Astrocyte (in vitro differentiated cells and primary cell): ENCODE measurements around the gene INPP4B. TPM values are rescaled to one million over a fixed set of nuclear protein-coding genes. Genes with fewer than 3 reads are reported as not detected.

ENCODE experiments used
- DNase-seq: peaks from one replicate; pipeline ENCODE4 v3.0.0-alpha.2; 2010; ENCODE audit warnings: low read depth
- FAIRE-seq: peaks from 2 replicates; lab custom pipeline; 2011; peaks lifted over from hg19 to GRCh38; lab: Jason Lieb, UNC
- H2AFZ ChIP-seq: 2 replicates; pipeline ENCODE4 v1.6.0; 2012; ENCODE audit warnings: low read depth, low read length, inconsistent platforms
- H3K27ac ChIP-seq: 2 replicates; pipeline ENCODE4 v1.5.1; 2011; ENCODE audit warnings: low read depth, low read length, inconsistent platforms
- H3K27me3 ChIP-seq: 2 replicates; pipeline ENCODE4 v1.6.0; 2011; ENCODE audit warnings: low read length, inconsistent platforms; ENCODE audit not compliant: insufficient read depth
- H3K36me3 ChIP-seq: 2 replicates; pipeline ENCODE4 v1.5.1; 2011; ENCODE audit warnings: low read length, inconsistent platforms; ENCODE audit not compliant: insufficient read depth
- H3K4me1 ChIP-seq: 2 replicates; pipeline ENCODE4 v1.5.1; 2011; ENCODE audit warnings: low read length, inconsistent platforms; ENCODE audit not compliant: insufficient read depth
- H3K4me2 ChIP-seq: 2 replicates; pipeline ENCODE4 v1.6.0; 2012; ENCODE audit warnings: low read length, inconsistent platforms
- H3K4me3 ChIP-seq: 2 replicates; pipeline ENCODE4 v1.5.1; 2011; ENCODE audit warnings: low read depth, mild to moderate bottlenecking, low read length, inconsistent platforms; ENCODE audit not compliant: insufficient read depth
- H3K79me2 ChIP-seq: 2 replicates; pipeline ENCODE4 v1.6.0; 2012; ENCODE audit warnings: mild to moderate bottlenecking, low read length, inconsistent platforms; ENCODE audit not compliant: insufficient read depth
- H3K9ac ChIP-seq: 2 replicates; pipeline ENCODE4 v1.6.0; 2012; ENCODE audit warnings: mild to moderate bottlenecking, low read length, inconsistent platforms
- H3K9me3 ChIP-seq: 2 replicates; pipeline ENCODE4 v1.5.1; 2012; ENCODE audit warnings: low read depth, mild to moderate bottlenecking, low read length, inconsistent platforms; ENCODE audit not compliant: insufficient read depth
- H4K20me1 ChIP-seq: 2 replicates; pipeline ENCODE4 v1.6.0; 2012; ENCODE audit warnings: low read length, inconsistent platforms; ENCODE audit not compliant: insufficient read depth
- H3K27ac Mint-ChIP-seq: one replicate; pipeline ENCODE4 v1.8.0; 2021; ENCODE audit warnings: mild to moderate bottlenecking, mixed read lengths; ENCODE audit not compliant: unreplicated experiment
- H3K27me3 Mint-ChIP-seq: one replicate; pipeline ENCODE4 v1.8.0; 2021; ENCODE audit warnings: low read depth, mixed read lengths; ENCODE audit not compliant: unreplicated experiment
- H3K36me3 Mint-ChIP-seq: one replicate; pipeline ENCODE4 v1.8.0; 2021; ENCODE audit warnings: low read depth, mixed read lengths; ENCODE audit not compliant: unreplicated experiment
- H3K4me1 Mint-ChIP-seq: one replicate; pipeline ENCODE4 v1.8.0; 2021; ENCODE audit warnings: low read depth, mixed read lengths; ENCODE audit not compliant: unreplicated experiment
- H3K4me3 Mint-ChIP-seq: one replicate; pipeline ENCODE4 v1.8.0; 2021; ENCODE audit warnings: mild to moderate bottlenecking, moderate library complexity, mixed read lengths; ENCODE audit not compliant: unreplicated experiment
- H3K9me3 Mint-ChIP-seq: one replicate; pipeline ENCODE4 v1.8.0; 2021; ENCODE audit warnings: mild to moderate bottlenecking, mixed read lengths; ENCODE audit not compliant: unreplicated experiment
- CTCF ChIP-seq: IDR thresholded peaks from 2 replicates; pipeline ENCODE4 v1.5.1; 2011; ENCODE audit warnings: low read depth, mild to moderate bottlenecking, inconsistent platforms, low read length, moderate library complexity; ENCODE audit not compliant: insufficient read depth
- EZH2 ChIP-seq: IDR thresholded peaks from 2 replicates; pipeline ENCODE4 v1.6.1; 2012; ENCODE audit warnings: mild to moderate bottlenecking, low read length, inconsistent platforms; ENCODE audit not compliant: insufficient read depth
- total RNA-seq: library from RNA; stranded (reverse); gene quantifications from 2 replicates; pipeline ENCODE4 v1.2.1, GENCODE V29; 2021

Gene INPP4B
- total RNA-seq, 1 donor from 2014 or later: 2.8 TPM

- H3K4me1 Mint-ChIP-seq: peaks cover 14% of the 10 kb centered on the region
- H3K27ac Mint-ChIP-seq: no peak overlapping the region
- H3K4me1 ChIP-seq: peaks cover 8% of the 10 kb centered on the region
- H3K9me3 Mint-ChIP-seq: no peaks in the 10 kb centered on the region
- FAIRE-seq (no peak), DNase-seq (no peak)
- H3K4me3 Mint-ChIP-seq: no peak overlapping the region
- no peak overlapping the region for H2AFZ ChIP-seq
- no peak overlapping the region for H3K4me3 ChIP-seq
- H3K36me3 Mint-ChIP-seq: peaks cover under 1% of the 10 kb centered on the region
- H3K27me3 Mint-ChIP-seq: no peaks in the 10 kb centered on the region
- no peak overlapping the region for H3K4me2 ChIP-seq
- no peaks in the 10 kb centered on the region for H3K79me2 ChIP-seq
- H3K36me3 ChIP-seq: no peaks in the 10 kb centered on the region
- H3K9me3 ChIP-seq: no peaks in the 10 kb centered on the region
- TF ChIP-seq CTCF (no peak), EZH2 (no peak)
- no peak overlapping the region for H3K9ac ChIP-seq
- H3K27me3 ChIP-seq: no peaks in the 10 kb centered on the region
- H4K20me1 ChIP-seq: no peaks in the 10 kb centered on the region
- H3K27ac ChIP-seq: no peak overlapping the region
Observed at GRCh38 chr4:142350871-142351270, 495.2 kb downstream of the INPP4B start.

- Histone ChIP-seq H3K4me1 (peaks cover 4% of the 10 kb centered on the region), H3K4me2 (no peak overlapping the region), H3K79me2 (no peaks in the 10 kb centered on the region), H4K20me1 (no peaks in the 10 kb centered on the region), H3K9ac (no peak overlapping the region), H3K27me3 (no peaks in the 10 kb centered on the region), H2AFZ (no peak overlapping the region), H3K9me3 (no peaks in the 10 kb centered on the region), H3K4me3 (no peak overlapping the region), H3K27ac (no peak overlapping the region), H3K36me3 (no peaks in the 10 kb centered on the region)
- H3K36me3 Mint-ChIP-seq: no peaks in the 10 kb centered on the region
- no peak for FAIRE-seq
- H3K9me3 Mint-ChIP-seq: no peaks in the 10 kb centered on the region
- H3K27me3 Mint-ChIP-seq: no peaks in the 10 kb centered on the region
- peaks cover 7% of the 10 kb centered on the region for H3K4me1 Mint-ChIP-seq
- DNase-seq: no peak
- no peak overlapping the region for H3K27ac Mint-ChIP-seq
- H3K4me3 Mint-ChIP-seq: no peak overlapping the region
- TF ChIP-seq CTCF: no peak
- TF ChIP-seq EZH2: no peak
Observed at GRCh38 chr4:142348613-142349021, 497.5 kb downstream of the INPP4B start.

GRCh38 chr4:142347241-142347640 lies 498.9 kb downstream of the INPP4B start:
- Histone ChIP-seq H3K4me3 (no peak overlapping the region), H3K4me2 (no peak overlapping the region), H2AFZ (no peak overlapping the region), H3K36me3 (no peaks in the 10 kb centered on the region), H4K20me1 (no peaks in the 10 kb centered on the region), H3K4me1 (no peaks in the 10 kb centered on the region), H3K9me3 (no peaks in the 10 kb centered on the region), H3K9ac (no peak overlapping the region), H3K27ac (no peak overlapping the region), H3K79me2 (no peaks in the 10 kb centered on the region), H3K27me3 (no peaks in the 10 kb centered on the region)
- H3K27ac Mint-ChIP-seq: no peak overlapping the region
- FAIRE-seq (no peak), DNase-seq (peak; percentile 81)
- TF ChIP-seq EZH2 (no peak), CTCF (no peak)
- H3K4me1 Mint-ChIP-seq: peaks cover 3% of the 10 kb centered on the region
- no peaks in the 10 kb centered on the region for H3K36me3 Mint-ChIP-seq
- H3K4me3 Mint-ChIP-seq: no peak overlapping the region
- H3K27me3 Mint-ChIP-seq: no peaks in the 10 kb centered on the region
- no peaks in the 10 kb centered on the region for H3K9me3 Mint-ChIP-seq
